ENCODE results near the gene SART1.

- no peak for TF ChIP-seq CTCF (IDR thresholded peaks at IDR 0.05)
- no peak for TF ChIP-seq POLR2AphosphoS5 (IDR thresholded peaks at IDR 0.05)
- TF ChIP-seq POLR2A (IDR thresholded peaks at IDR 0.05), result no peak
Measured at GRCh38 chr11:66006134-66006890, 44.8 kb downstream of the SART1 start.
